Gastroesophageal sphincter (tissue), 4 donors: ENCODE results near the gene HM13. TPM values are rescaled to one million over a fixed set of nuclear protein-coding genes. Genes with fewer than 3 reads are reported as not detected.

Source experiments
- ATAC-seq: fragments of 150-250 bp; one replicate; pipeline ENCODE4 v1.9.1; 2016; ENCODE audit warnings: mild to moderate bottlenecking, moderate library complexity
- H3K27ac ChIP-seq, 4 donors: fragments of 200-600 bp; sonication (generic) in 3 of 4; 1 replicate in 3 of 4; 2 replicates in 1 of 4; pipeline ENCODE4 v1.5.1; 2016 to 2019
- H3K27me3 ChIP-seq: fragments of 200-600 bp; sonication (generic); one replicate; pipeline ENCODE4 v1.5.1; 2019
- H3K36me3 ChIP-seq, 2 donors: fragments of 200-600 bp; sonication (generic); one replicate each; pipeline ENCODE4 v1.5.1; 2019; ENCODE audit warnings: control low read depth in 1 of 2
- H3K4me1 ChIP-seq, 3 donors: fragments of 200-600 bp; sonication (generic); 1 replicate in 2 of 3; 2 replicates in 1 of 3; pipeline ENCODE4 v1.5.1; 2016 to 2019; ENCODE audit warnings: control low read depth in 2 of 3
- H3K4me3 ChIP-seq, 2 donors: fragments of 200-600 bp; sonication (generic); one replicate each; pipeline ENCODE4 v1.5.1; 2019; ENCODE audit warnings: mild to moderate bottlenecking in 1 of 2, moderate library complexity in 1 of 2
- H3K9me3 ChIP-seq, 3 donors: fragments of 200-600 bp; sonication (generic); one replicate each; pipeline ENCODE4 v1.5.1; 2017 to 2019; ENCODE audit warnings: control low read depth in 2 of 3
- CTCF ChIP-seq, 4 experiments: fragments of 200-600 bp in 2 of 4; fragments of 450-650 bp in 2 of 4; sonication (generic) in 1 of 4; IDR thresholded peaks; one replicate each; pipeline ENCODE4 v1.5.1; 2017 to 2019; ENCODE audit warnings: antibody characterized with exemption in 4 of 4, mild to moderate bottlenecking in 2 of 4, moderate library complexity in 2 of 4
- EP300 ChIP-seq: sonication (generic); formaldehyde crosslinking; IDR thresholded peaks from one replicate; pipeline ENCODE4 v1.6.1; 2017; ENCODE audit warnings: antibody characterized with exemption, mild to moderate bottlenecking
- POLR2A ChIP-seq, 2 donors: fragments of 450-650 bp; IDR thresholded peaks; one replicate each; pipeline ENCODE4 v1.6.1; 2017; ENCODE audit warnings: antibody characterized with exemption in 2 of 2, mild to moderate bottlenecking in 2 of 2, moderate library complexity in 1 of 2
- POLR2AphosphoS5 ChIP-seq: sonication (generic); formaldehyde crosslinking; IDR thresholded peaks from one replicate; pipeline ENCODE4 v1.6.1; 2017; ENCODE audit warnings: antibody characterized with exemption
- WGBS, 2 donors: methylation state at CpG; one replicate each; pipeline ENCODE4 v1.1.5; 2018; ENCODE audit warnings: low coverage in 1 of 2; 5-methylcytosine and 5-hydroxymethylcytosine counted together
- total RNA-seq, 4 donors: library from RNA; depleted of rRNA; stranded (reverse); fragments of >200 nt; gene quantifications; one replicate each; pipeline ENCODE4 v1.1.0, GENCODE V29; 2016

Gene HM13
- total RNA-seq, 4 donors from 2014 or later, result 39.1 to 55.9 (median 44.8) TPM

DNA sequence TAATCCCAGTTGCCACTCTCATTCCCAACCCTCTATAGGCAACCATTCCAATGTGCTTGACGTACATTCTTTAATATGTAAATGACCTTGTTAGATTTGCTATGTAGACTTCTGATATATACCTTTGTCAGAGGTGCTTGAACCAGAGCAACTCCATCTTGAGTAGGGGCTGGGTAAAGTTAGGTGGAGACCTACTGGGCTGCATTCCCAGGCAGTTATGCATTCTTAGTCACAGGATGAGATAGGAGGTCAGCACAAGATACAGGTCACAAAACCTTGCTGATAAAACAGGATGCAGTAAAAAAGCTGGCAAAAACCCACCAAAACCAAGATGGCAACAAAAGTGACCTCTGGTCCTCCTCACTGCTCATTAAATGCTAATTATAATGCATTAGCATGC, 8.3 kb upstream of the HM13 start:
- Histone ChIP-seq H3K9me3 (peaks cover 0 to 4% (median 0%) of the 10 kb centered on the region in 3 donors), H3K27me3 (peaks cover 5% of the 10 kb centered on the region), H3K36me3 (no peaks in the 10 kb centered on the region), H3K4me1 (peaks cover 0 to 5% (median 0%) of the 10 kb centered on the region in 3 donors), H3K27ac (no peak overlapping the region), H3K4me3 (no peak overlapping the region)
- no peak for ATAC-seq
- WGBS, 2 donors, result 92% methylated on average over 1 of the region's 1 CpG; no CpG with 5 or more reads in 1 of the 2 donors
- TF ChIP-seq CTCF (IDR thresholded peaks at IDR 0.05) (no peak), EP300 (no peak), POLR2A (IDR thresholded peaks at IDR 0.05) (no peak), POLR2AphosphoS5 (no peak)

GRCh38 chr20:31508517-31509244, 5.6 kb upstream of the HM13 start:
- Histone ChIP-seq H3K27ac (no peak overlapping the region), H3K27me3 (peaks cover 5% of the 10 kb centered on the region), H3K9me3 (peaks cover 0 to 4% (median 0%) of the 10 kb centered on the region in 3 donors), H3K4me3 (no peak overlapping the region), H3K36me3 (no peaks in the 10 kb centered on the region), H3K4me1 (peaks cover 0 to 2% (median 0%) of the 10 kb centered on the region in 3 donors)
- no peak for TF ChIP-seq CTCF (IDR thresholded peaks at IDR 0.05)
- no peak for TF ChIP-seq EP300
- TF ChIP-seq POLR2AphosphoS5, result no peak
- no peak for TF ChIP-seq POLR2A (IDR thresholded peaks at IDR 0.05)
- no peak for ATAC-seq
- 70 to 82% methylated on average over 3 to 5 of the region's 5 CpGs for WGBS, 2 donors

DNA sequence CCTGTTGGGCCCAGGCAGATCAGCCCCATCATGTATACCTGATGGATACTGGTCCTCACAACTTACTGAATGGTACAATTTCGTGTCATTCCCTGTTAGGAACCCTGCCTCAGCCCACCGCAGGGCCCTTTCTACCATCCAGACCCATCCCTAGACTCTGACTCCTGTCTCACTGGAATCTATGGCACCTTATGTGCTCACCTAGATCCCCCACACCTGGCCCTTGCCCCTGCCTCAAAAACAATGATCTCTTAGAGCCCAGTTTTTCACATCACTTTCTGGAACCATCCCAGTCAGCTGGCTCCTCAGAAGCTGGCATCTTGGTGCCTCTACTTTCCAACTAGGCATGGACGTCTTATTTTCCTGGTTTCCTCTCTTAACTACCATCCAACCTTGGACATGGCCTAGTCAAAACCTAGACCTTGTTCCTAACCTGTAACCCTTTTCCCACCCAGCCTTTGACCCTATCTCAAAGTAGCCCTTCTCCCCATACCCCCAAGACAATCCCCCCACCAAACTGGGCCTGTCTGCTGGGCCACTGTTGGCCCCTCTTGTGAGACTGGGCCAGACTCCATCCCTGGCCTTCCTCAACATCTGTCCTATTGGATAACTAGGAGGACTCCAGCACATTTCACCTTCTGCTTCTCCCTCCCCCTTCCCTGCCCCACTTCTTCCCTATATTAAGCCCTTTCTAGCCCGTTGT, 981 bp downstream of the HM13 start:
- H3K4me1 ChIP-seq, result peaks cover 4 to 58% (median 25%) of the 10 kb centered on the region in 3 donors
- H3K9me3 ChIP-seq, result no peaks in the 10 kb centered on the region
- peaks cover 0 to 22% of the 10 kb centered on the region in 2 donors for H3K36me3 ChIP-seq
- peak overlapping the region; percentile 49 to 92 for H3K4me3 ChIP-seq
- no peak for ATAC-seq
- 12 to 20% methylated on average over 2 to 3 of the region's 4 CpGs for WGBS, 2 donors
- H3K27me3 ChIP-seq, result no peaks in the 10 kb centered on the region
- TF ChIP-seq CTCF (IDR thresholded peaks at IDR 0.05) (no peak), EP300 (no peak), POLR2A (IDR thresholded peaks at IDR 0.05) (no peak), POLR2AphosphoS5 (no peak)
- H3K27ac ChIP-seq, result peak overlapping the region in 3 of 4 donors; percentile 80 to 88 (median 84)

GRCh38 chr20:31515775-31516107, 1.5 kb downstream of the HM13 start:
- Histone ChIP-seq H3K27me3 (no peaks in the 10 kb centered on the region), H3K4me3 (peak overlapping the region in 1 of 2 donors; percentile 92), H3K4me1 (peaks cover 4 to 63% (median 25%) of the 10 kb centered on the region in 3 donors), H3K36me3 (peaks cover 0 to 22% of the 10 kb centered on the region in 2 donors), H3K9me3 (no peaks in the 10 kb centered on the region), H3K27ac (peak overlapping the region in 2 of 4 donors; percentile 84 to 88)
- WGBS, 2 donors, result 85% methylated on average over 3 of the region's 3 CpGs; no CpG with 5 or more reads in 1 of the 2 donors
- no peak for TF ChIP-seq POLR2AphosphoS5
- no peak for TF ChIP-seq CTCF (IDR thresholded peaks at IDR 0.05)
- TF ChIP-seq POLR2A (IDR thresholded peaks at IDR 0.05), result no peak
- no peak for TF ChIP-seq EP300
- no peak for ATAC-seq
